ENCODE data around the gene UNC5CL.
A peak's percentile ranks its signal among the peaks of the same experiment; 100 is the strongest.
"Not testable (repeated sequence)": the region's sequence is repeated elsewhere in the genome, so short reads cannot be mapped to it uniquely, and the experiment has no call there.

Gene UNC5CL

DNA sequence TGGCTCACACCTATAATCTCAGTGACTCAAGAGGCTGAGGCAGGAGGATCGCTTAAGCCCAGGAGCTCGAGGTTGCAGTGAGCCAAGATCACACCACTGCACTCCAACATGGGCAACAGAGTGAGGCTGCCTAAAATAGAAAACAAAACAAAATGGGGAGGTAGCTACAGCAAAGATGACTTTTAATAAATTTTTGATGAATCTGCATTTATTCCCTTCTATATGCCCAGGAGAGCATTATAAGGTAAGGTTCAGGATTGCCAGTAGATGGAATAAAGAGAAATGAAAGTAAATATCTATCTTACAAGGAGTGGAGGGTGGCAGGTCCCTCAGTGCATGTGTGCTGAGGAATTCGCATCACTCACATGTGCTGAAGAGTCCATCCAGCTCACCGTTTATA, 24.2 kb downstream of the UNC5CL start:
- TF ChIP-seq, protein P1, sequence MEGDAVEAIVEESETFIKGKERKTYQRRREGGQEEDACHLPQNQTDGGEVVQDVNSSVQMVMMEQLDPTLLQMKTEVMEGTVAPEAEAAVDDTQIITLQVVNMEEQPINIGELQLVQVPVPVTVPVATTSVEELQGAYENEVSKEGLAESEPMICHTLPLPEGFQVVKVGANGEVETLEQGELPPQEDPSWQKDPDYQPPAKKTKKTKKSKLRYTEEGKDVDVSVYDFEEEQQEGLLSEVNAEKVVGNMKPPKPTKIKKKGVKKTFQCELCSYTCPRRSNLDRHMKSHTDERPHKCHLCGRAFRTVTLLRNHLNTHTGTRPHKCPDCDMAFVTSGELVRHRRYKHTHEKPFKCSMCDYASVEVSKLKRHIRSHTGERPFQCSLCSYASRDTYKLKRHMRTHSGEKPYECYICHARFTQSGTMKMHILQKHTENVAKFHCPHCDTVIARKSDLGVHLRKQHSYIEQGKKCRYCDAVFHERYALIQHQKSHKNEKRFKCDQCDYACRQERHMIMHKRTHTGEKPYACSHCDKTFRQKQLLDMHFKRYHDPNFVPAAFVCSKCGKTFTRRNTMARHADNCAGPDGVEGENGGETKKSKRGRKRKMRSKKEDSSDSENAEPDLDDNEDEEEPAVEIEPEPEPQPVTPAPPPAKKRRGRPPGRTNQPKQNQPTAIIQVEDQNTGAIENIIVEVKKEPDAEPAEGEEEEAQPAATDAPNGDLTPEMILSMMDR (IDR thresholded peaks at IDR 0.05; ENCODE audit: low read depth, low read length), result no peak
- no peak overlapping the region for H3K4me3 ChIP-seq (ENCODE audit: low read depth, low read length)

DNA sequence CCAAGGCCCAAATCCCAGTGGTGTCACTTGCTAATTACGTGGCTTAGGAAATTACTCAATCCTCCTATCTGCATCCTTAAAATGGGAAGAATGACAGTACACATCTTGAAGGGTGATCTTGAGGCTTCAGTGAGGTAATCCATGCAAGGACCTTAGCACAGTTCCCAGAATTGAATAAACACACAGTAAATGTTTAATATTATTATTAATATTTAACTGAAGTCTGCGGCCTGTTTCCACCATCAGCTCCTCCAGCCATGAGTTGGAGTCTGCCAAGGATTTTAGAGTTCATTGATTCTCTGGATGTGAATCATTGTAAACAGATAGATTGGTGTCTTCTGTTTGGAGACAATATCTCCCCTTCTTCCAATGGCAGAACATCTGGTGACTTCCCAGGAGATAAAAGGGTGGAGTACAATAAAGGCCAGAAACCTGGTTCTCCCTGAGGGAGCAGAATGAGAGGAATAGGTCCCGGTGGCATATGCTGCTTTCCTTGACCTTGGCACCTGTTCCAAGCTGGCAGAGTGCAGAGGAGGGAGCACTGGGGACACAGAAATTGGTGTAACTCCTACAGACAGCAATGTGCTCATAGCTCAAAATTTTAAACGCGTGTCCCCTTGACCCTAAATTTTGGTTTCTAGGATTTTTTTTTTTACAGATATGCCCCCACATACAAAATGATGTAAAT, 25.4 kb downstream of the UNC5CL start:
- TF ChIP-seq, protein P1 (IDR thresholded peaks at IDR 0.05; ENCODE audit: low read depth, low read length), result no peak
- no peak overlapping the region for H3K4me3 ChIP-seq (ENCODE audit: low read depth, low read length)

DNA sequence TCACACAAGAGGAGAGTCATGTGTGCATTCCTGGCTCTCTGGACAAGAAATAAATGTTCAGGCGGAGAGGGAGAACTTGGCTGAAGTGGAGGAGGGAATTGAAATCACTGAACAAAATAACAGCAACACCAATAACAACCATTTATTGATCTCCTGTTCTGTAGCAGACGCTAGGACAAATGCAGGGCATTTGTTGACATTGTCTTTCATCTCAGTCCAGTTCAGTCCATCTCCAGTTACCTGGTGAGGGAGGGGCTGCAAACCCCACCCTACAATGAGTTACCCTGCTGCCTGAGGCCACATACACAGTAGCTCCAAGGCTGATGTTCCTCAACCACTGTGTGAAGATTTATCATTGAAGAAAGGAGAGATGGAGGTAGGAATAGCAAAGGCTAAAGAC, 27.3 kb downstream of the UNC5CL start:
- no peak overlapping the region for H3K4me3 ChIP-seq (ENCODE audit: low read depth, low read length)
- TF ChIP-seq, protein P1 (IDR thresholded peaks at IDR 0.05; ENCODE audit: low read depth, low read length), result no peak

DNA sequence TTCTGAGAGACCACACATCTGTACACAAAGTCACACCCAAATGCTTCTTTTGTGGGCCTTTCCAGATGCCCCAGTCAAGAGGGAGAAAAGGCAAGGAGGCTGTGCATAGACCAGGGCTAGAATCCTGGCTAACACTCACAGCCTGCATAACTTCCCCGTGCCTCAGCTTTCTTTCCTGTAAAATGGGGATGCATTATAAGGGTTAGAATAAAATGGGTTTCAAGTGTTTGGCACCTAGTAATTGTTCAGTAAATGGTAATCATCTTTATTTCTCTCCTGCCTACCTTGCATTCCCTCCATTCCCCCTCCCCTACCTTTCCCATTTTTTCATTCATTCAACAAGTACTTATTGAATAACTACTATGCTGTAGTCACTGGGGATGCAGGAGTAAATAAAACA, 29.4 kb downstream of the UNC5CL start:
- TF ChIP-seq, protein P1 (IDR thresholded peaks at IDR 0.05; ENCODE audit: low read depth, low read length), result no peak
- no peak overlapping the region for H3K4me3 ChIP-seq (ENCODE audit: low read depth, low read length)

DNA sequence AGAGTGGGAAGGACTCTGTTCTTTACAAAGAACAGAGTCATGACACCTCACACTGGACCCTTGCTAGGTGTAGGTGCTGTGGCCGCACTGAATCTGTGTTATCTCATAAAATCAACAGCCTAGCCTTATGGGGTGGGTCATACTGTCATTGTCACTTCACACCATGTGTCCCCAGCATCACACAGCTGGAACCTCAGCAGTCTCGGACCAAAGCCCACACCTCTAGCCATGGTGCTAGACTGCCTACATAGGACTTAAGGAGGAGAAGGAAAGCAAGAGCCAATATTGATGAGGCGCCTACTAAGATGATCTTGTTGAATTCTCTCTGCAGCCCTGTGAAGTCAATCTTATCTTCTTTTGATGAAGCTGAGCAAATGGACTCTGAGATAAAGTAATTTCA, 31.0 kb downstream of the UNC5CL start:
- TF ChIP-seq, protein P1 (IDR thresholded peaks at IDR 0.05; ENCODE audit: low read depth, low read length), result no peak
- no peak overlapping the region for H3K4me3 ChIP-seq (ENCODE audit: low read depth, low read length)

DNA sequence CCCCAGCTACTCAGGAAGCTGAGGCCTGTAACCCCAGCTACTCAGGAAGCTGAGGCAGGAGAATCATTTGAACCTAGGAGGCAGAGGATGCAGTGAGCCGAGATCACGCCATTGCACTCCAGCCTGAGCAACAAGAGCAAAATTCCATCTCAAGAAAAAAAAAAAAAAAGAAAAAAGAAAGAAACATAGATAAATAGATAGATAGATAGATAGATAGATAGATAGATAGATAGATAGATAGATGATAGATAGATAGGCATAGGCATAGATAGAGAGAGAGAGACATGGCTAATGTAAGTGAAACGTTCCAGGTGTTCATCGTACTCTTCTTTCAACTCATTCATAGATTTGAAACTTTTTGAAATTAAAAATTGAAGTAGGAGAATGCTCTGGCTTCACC, 32.0 kb downstream of the UNC5CL start:
- H3K4me3 ChIP-seq (ENCODE audit: low read depth, low read length), result not testable (repeated sequence)

DNA sequence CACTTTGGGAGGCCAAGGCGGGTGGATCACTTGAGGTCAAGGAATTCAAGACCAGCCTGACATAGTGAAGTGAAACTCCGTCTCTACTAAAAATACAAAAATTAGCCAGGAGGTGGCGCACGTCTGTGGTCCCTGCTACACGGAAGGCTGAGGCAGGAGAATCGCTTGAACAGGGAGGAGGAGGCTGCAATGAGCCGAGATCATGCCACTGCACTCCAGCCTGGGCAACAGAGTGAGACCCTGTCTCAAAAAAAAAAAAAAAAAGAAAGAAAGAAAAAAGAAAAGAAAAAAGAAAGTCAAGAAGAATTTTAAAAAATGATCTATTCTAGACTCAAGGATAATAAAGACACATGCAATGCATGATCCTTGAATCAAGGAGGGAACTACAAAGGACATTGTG, 32.8 kb downstream of the UNC5CL start:
- TF ChIP-seq, protein P1 (IDR thresholded peaks at IDR 0.05; ENCODE audit: low read depth, low read length), result peak; percentile 43
- H3K4me3 ChIP-seq (ENCODE audit: low read depth, low read length), result not testable (repeated sequence)

DNA sequence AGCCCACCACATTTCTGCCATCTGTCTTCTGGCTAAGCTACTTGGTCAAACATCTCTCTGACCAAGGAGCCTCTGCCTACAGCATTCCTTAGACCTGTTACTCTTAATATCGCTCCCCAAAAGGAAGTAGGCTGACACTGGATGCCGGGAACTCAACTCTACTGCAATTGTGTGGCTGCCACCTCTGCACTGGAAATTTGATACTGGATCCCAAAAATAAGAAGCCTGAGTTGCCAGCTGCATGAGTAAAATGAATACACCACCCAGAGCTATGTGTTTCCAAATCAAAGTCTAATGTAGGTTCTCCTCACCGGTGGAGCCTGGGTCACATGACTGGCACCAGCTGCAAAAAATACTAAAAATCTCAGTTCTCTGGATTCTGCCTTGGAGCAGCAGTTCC, 36.9 kb downstream of the UNC5CL start:
- H3K4me3 ChIP-seq (ENCODE audit: low read depth, low read length), result no peak overlapping the region
- TF ChIP-seq, protein P1 (IDR thresholded peaks at IDR 0.05; ENCODE audit: low read depth, low read length), result no peak

Measured in WI38 (cell line).